ENCODE measurements around the gene PIK3CG. TPM values are rescaled to one million over a fixed set of nuclear protein-coding genes. Genes with fewer than 3 reads are reported as not detected.

The PIK3CG gene
- total RNA-seq: 0.09 and 0.28 TPM in 2 replicates

GRCh38 chr7:106865130-106866041 lies at the start of gene PIK3CG:
Gene PIK3CG (plus strand): TSS chr7:106865282. CDS start chr7:106867562, 2,280 bp downstream.

Other genes with a start within 250 kb of the PIK3CG start
- gene CCDC71L, start 204.1 kb upstream of the PIK3CG start, total RNA-seq: 120 and 206 TPM in 2 replicates
- 26.3 and 65.3 TPM in 2 replicates for gene PRKAR2B, start 179.4 kb downstream of the PIK3CG start, total RNA-seq

Measured in smooth muscle cell of bladder (primary cell).